Measurements from ENCODE around the gene MLST8. TPM values are rescaled to one million over a fixed set of nuclear protein-coding genes. Genes with fewer than 3 reads are reported as not detected.

Gene MLST8
- polyA plus RNA-seq, 1 experiment: 62.7 TPM

GRCh38 chr16:2243781-2244180 lies 38.5 kb downstream of the MLST8 start:
- Histone ChIP-seq H3K27me3 (ENCODE audit: control insufficient read depth, insufficient read depth, low read length) (no peaks in the 10 kb centered on the region), H3K36me3 (ENCODE audit: control insufficient read depth, insufficient read depth, low read length) (peaks cover 28% of the 10 kb centered on the region), H3K4me3 (ENCODE audit: low read depth, low read length) (no peak overlapping the region)
- TF ChIP-seq, protein P1, sequence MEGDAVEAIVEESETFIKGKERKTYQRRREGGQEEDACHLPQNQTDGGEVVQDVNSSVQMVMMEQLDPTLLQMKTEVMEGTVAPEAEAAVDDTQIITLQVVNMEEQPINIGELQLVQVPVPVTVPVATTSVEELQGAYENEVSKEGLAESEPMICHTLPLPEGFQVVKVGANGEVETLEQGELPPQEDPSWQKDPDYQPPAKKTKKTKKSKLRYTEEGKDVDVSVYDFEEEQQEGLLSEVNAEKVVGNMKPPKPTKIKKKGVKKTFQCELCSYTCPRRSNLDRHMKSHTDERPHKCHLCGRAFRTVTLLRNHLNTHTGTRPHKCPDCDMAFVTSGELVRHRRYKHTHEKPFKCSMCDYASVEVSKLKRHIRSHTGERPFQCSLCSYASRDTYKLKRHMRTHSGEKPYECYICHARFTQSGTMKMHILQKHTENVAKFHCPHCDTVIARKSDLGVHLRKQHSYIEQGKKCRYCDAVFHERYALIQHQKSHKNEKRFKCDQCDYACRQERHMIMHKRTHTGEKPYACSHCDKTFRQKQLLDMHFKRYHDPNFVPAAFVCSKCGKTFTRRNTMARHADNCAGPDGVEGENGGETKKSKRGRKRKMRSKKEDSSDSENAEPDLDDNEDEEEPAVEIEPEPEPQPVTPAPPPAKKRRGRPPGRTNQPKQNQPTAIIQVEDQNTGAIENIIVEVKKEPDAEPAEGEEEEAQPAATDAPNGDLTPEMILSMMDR (IDR thresholded peaks at IDR 0.05; ENCODE audit: insufficient read depth, low read depth, low read length): no peak
- DNase-seq (ENCODE audit: low read depth): no peak
- ChIA-PET CTCF (no interaction called here), POLR2A (no interaction called here)

DNA sequence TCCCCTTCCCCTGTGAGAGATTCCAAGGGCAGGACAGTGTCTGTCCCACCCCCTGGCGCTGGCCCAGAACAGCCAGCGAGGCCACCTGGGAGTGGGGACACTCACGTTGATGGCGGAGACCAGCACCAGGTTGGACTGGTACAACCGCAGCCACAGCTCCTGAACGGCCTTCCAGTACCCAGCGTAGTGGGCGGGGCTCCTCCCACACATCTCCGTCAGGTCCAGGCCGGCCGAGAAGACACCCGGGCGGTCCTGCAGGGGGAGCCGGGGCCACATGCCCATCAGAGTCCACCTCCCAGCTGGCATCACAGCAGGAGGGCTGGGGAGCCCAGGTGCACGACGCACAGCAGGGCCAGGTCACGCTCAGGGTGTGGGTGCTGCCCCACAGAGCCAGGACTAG lies 39.0 kb downstream of the MLST8 start:
- TF ChIP-seq, protein P1 (IDR thresholded peaks at IDR 0.05; ENCODE audit: insufficient read depth, low read depth, low read length): no peak
- no peak overlapping the region for H3K4me3 ChIP-seq (ENCODE audit: low read depth, low read length)
- ChIA-PET POLR2A (no interaction called here), CTCF (no interaction called here)
- no peak for DNase-seq (ENCODE audit: low read depth)
- no peaks in the 10 kb centered on the region for H3K27me3 ChIP-seq (ENCODE audit: control insufficient read depth, insufficient read depth, low read length)
- H3K36me3 ChIP-seq (ENCODE audit: control insufficient read depth, insufficient read depth, low read length): peaks cover 28% of the 10 kb centered on the region

GRCh38 chr16:2244926-2245795 lies 39.9 kb downstream of the MLST8 start:
- TF ChIP-seq, protein P1 (IDR thresholded peaks at IDR 0.05; ENCODE audit: insufficient read depth, low read depth, low read length): no peak
- no peak overlapping the region for H3K4me3 ChIP-seq (ENCODE audit: low read depth, low read length)
- DNase-seq (ENCODE audit: low read depth): no peak
- H3K36me3 ChIP-seq (ENCODE audit: control insufficient read depth, insufficient read depth, low read length): peaks cover 28% of the 10 kb centered on the region
- POLR2A ChIA-PET: no interaction called here
- CTCF ChIA-PET: no interaction called here
- H3K27me3 ChIP-seq (ENCODE audit: control insufficient read depth, insufficient read depth, low read length): no peaks in the 10 kb centered on the region

DNA sequence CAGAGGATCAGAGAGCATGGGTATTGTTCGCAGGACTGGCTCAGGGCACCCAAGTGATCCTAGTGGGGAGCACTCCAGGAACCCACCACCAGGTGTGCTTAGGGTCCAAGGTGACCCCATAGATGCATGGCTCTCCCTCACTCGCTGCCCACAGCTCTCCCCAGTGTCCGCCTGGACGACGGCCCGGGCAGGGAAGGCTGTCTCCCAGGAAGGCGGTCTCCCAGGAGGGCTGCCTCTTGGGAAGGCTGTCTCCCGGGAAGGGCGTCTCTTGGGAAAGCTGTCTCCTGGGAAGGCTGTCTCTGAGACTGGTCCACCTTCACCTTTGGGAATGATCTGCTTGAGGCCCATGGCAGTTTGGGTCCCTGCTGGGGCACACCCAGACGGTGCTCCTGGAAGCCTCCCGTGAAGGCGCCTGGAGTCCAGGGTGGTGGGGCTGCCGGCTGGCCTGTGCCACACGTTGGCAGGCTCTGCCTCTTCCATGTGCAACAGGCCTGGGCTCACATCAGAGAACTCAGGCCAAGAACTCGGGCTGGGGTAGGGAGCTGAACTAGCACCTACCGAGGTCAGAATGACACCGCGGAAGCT lies 41.1 kb downstream of the MLST8 start:
- TF ChIP-seq, protein P1 (IDR thresholded peaks at IDR 0.05; ENCODE audit: insufficient read depth, low read depth, low read length): no peak
- no peak for DNase-seq (ENCODE audit: low read depth)
- peaks cover 28% of the 10 kb centered on the region for H3K36me3 ChIP-seq (ENCODE audit: control insufficient read depth, insufficient read depth, low read length)
- H3K27me3 ChIP-seq (ENCODE audit: control insufficient read depth, insufficient read depth, low read length): no peaks in the 10 kb centered on the region
- CTCF ChIA-PET: no interaction called here
- H3K4me3 ChIP-seq (ENCODE audit: low read depth, low read length): no peak overlapping the region
- POLR2A ChIA-PET: no interaction called here

- TF ChIP-seq, protein P1 (IDR thresholded peaks at IDR 0.05; ENCODE audit: insufficient read depth, low read depth, low read length): no peak
- Histone ChIP-seq H3K27me3 (ENCODE audit: control insufficient read depth, insufficient read depth, low read length) (no peaks in the 10 kb centered on the region), H3K4me3 (ENCODE audit: low read depth, low read length) (peak overlapping the region; percentile 57), H3K36me3 (ENCODE audit: control insufficient read depth, insufficient read depth, low read length) (peaks cover 25% of the 10 kb centered on the region)
- DNase-seq (ENCODE audit: low read depth): no peak
- CTCF ChIA-PET: interaction anchor here (0.7 to 1.6 kb wide), 8 partner anchors 11 to 250 kb away, joined by 3 to 5 read pairs (median 3); no protein-coding TSS in a partner anchor
- POLR2A ChIA-PET: no interaction called here
These were observed 45.5 kb downstream of the MLST8 start for GRCh38 chr16:2250652-2251295.
